HEK293 (cell line): ENCODE measurements around the gene CEP112.

Experiments
- CTCF ChIA-PET: fragments of 350-600 bp; formaldehyde crosslinking; extraction: SDS; loops from one replicate; lab custom pipeline; 2021; ENCODE audit warnings: antibody characterized with exemption; lab: Yijun Ruan, JAX
- POLR2A ChIA-PET: fragments of 300-600 bp; formaldehyde crosslinking; extraction: SDS; loops from one replicate; lab custom pipeline; 2020; ENCODE audit warnings: antibody characterized with exemption, inconsistent platforms; lab: Yijun Ruan, JAX
- H3K27ac ChIP-seq: fragments of 200-500 bp; sonication (Bioruptor generic); 2 replicates; pipeline ENCODE4 v1.5.1; 2014; ENCODE audit warnings: low read depth, low read length, control low read depth, inconsistent platforms; ENCODE audit errors: extremely low read depth
- H3K36me3 ChIP-seq, 2 experiments: fragments of 200-500 bp in 1 of 2; sonication (Bioruptor generic) in 1 of 2; 1 replicate in 1 of 2; 2 replicates in 1 of 2; pipeline ENCODE4 v1.5.1; 2014 to 2017; ENCODE audit warnings: inconsistent platforms in 2 of 2, low read length in 2 of 2; ENCODE audit not compliant: control insufficient read depth in 2 of 2, insufficient read depth in 1 of 2
- H3K4me1 ChIP-seq: fragments of 200-500 bp; sonication (Bioruptor generic); 2 replicates; pipeline ENCODE4 v1.5.1; 2014; ENCODE audit warnings: mild to moderate bottlenecking, low read length, inconsistent platforms; ENCODE audit not compliant: control insufficient read depth, insufficient read depth
- H3K4me3 ChIP-seq: 2 replicates; pipeline ENCODE4 v1.5.1; 2011; ENCODE audit warnings: low read depth, mild to moderate bottlenecking, control low read depth, low read length, moderate library complexity
- H3K9me3 ChIP-seq: fragments of 200-500 bp; sonication (Bioruptor generic); 2 replicates; pipeline ENCODE4 v1.5.1; 2014; ENCODE audit warnings: low read depth, low read length, inconsistent platforms; ENCODE audit not compliant: control insufficient read depth, insufficient read depth
- EGR2 ChIP-seq: fragments of 450-650 bp; formaldehyde crosslinking; IDR thresholded peaks from 2 replicates; pipeline ENCODE4 v1.5.1; 2016; ENCODE audit warnings: low read depth, missing biosample characterization, missing genetic modification characterization
- GLIS1 ChIP-seq: fragments of 450-650 bp; formaldehyde crosslinking; IDR thresholded peaks from 2 replicates; pipeline ENCODE4 v1.5.1; 2016; ENCODE audit warnings: missing biosample characterization, missing genetic modification characterization
- OSR2 ChIP-seq: fragments of 450-650 bp; formaldehyde crosslinking; IDR thresholded peaks from 2 replicates; pipeline ENCODE4 v1.5.1; 2016; ENCODE audit warnings: missing biosample characterization, missing genetic modification characterization
- SALL2 ChIP-seq: fragments of 450-650 bp; formaldehyde crosslinking; IDR thresholded peaks from 2 replicates; pipeline ENCODE4 v1.5.0; 2017; ENCODE audit warnings: missing biosample characterization, mild to moderate bottlenecking, missing genetic modification characterization, borderline replicate concordance
- SCRT1 ChIP-seq: fragments of 450-650 bp; formaldehyde crosslinking; IDR thresholded peaks from 2 replicates; pipeline ENCODE4 v1.5.1; 2016; ENCODE audit warnings: missing biosample characterization, missing genetic modification characterization, borderline replicate concordance
- WT1 ChIP-seq: fragments of 450-650 bp; formaldehyde crosslinking; IDR thresholded peaks from 2 replicates; pipeline ENCODE4 v1.5.1; 2016; ENCODE audit warnings: missing biosample characterization, missing genetic modification characterization
- ZBTB8A ChIP-seq: fragments of 450-650 bp; formaldehyde crosslinking; IDR thresholded peaks from 2 replicates; pipeline ENCODE4 v1.5.1; 2016; ENCODE audit warnings: missing biosample characterization, missing genetic modification characterization
- ZFHX2 ChIP-seq: fragments of 450-650 bp; formaldehyde crosslinking; conservative IDR thresholded peaks from 2 replicates; pipeline ENCODE4 v1.5.1; 2016; ENCODE audit warnings: missing biosample characterization, missing genetic modification characterization
- ZIC2 ChIP-seq: fragments of 450-650 bp; formaldehyde crosslinking; IDR thresholded peaks from 2 replicates; pipeline ENCODE4 v1.5.1; 2016; ENCODE audit warnings: missing biosample characterization, missing genetic modification characterization
- ZNF133 ChIP-seq: fragments of 450-650 bp; formaldehyde crosslinking; IDR thresholded peaks from 2 replicates; pipeline ENCODE4 v1.5.1; 2016; ENCODE audit warnings: missing biosample characterization, missing genetic modification characterization
- ZNF341 ChIP-seq: fragments of 450-650 bp; formaldehyde crosslinking; IDR thresholded peaks from 2 replicates; pipeline ENCODE4; 2016; ENCODE audit warnings: low read depth, missing biosample characterization, missing genetic modification characterization
- ZNF48 ChIP-seq: fragments of 450-650 bp; formaldehyde crosslinking; IDR thresholded peaks from 2 replicates; pipeline ENCODE4 v1.5.1; 2016; ENCODE audit warnings: missing biosample characterization, missing genetic modification characterization
- ZNF558 ChIP-seq: fragments of 450-650 bp; formaldehyde crosslinking; IDR thresholded peaks from 2 replicates; pipeline ENCODE4 v1.5.1; 2016; ENCODE audit warnings: missing biosample characterization, missing genetic modification characterization
- ZNF600 ChIP-seq: fragments of 450-650 bp; formaldehyde crosslinking; IDR thresholded peaks from 2 replicates; pipeline ENCODE4 v1.5.1; 2016; ENCODE audit warnings: missing biosample characterization, missing genetic modification characterization
- ZNF660 ChIP-seq: fragments of 450-650 bp; IDR thresholded peaks from 2 replicates; pipeline ENCODE4 v1.5.1; 2018; ENCODE audit warnings: missing biosample characterization, mild to moderate bottlenecking, missing genetic modification characterization
- TF ChIP-seq, protein P1 (sequence below): fragments of 450-650 bp; formaldehyde crosslinking; IDR thresholded peaks from 2 replicates; pipeline ENCODE4 v1.5.1; 2017; ENCODE audit warnings: missing biosample characterization, missing genetic modification characterization
- TF ChIP-seq, protein P2 (sequence below): fragments of 450-650 bp; formaldehyde crosslinking; IDR thresholded peaks from 2 replicates; pipeline ENCODE4 v1.5.1; 2016; ENCODE audit warnings: missing biosample characterization, missing genetic modification characterization

Gene CEP112

GRCh38 chr17:65587534-65588180 lies 604.3 kb downstream of the CEP112 start:
- CTCF ChIA-PET, result interaction anchor here (0.7 to 1.6 kb wide), 3 partner anchors 35 to 1106 kb away, joined by 3 to 5 read pairs (median 3); no protein-coding TSS in a partner anchor
- H3K9me3 ChIP-seq, result no peaks in the 10 kb centered on the region
- no peak overlapping the region for H3K4me3 ChIP-seq
- H3K27ac ChIP-seq, result no peak overlapping the region
- POLR2A ChIA-PET, result no interaction called here
- no peak for TF ChIP-seq ZNF133 (tag by site-specific recombination)
- H3K36me3 ChIP-seq, result no peaks in the 10 kb centered on the region
- peaks cover 7% of the 10 kb centered on the region; the same call in 1 of the 2 replicates for H3K4me1 ChIP-seq

- no peak for TF ChIP-seq ZNF558 (tag by site-specific recombination)
- no peak for TF ChIP-seq ZNF660 (tag by site-specific recombination)
- TF ChIP-seq, protein P1, sequence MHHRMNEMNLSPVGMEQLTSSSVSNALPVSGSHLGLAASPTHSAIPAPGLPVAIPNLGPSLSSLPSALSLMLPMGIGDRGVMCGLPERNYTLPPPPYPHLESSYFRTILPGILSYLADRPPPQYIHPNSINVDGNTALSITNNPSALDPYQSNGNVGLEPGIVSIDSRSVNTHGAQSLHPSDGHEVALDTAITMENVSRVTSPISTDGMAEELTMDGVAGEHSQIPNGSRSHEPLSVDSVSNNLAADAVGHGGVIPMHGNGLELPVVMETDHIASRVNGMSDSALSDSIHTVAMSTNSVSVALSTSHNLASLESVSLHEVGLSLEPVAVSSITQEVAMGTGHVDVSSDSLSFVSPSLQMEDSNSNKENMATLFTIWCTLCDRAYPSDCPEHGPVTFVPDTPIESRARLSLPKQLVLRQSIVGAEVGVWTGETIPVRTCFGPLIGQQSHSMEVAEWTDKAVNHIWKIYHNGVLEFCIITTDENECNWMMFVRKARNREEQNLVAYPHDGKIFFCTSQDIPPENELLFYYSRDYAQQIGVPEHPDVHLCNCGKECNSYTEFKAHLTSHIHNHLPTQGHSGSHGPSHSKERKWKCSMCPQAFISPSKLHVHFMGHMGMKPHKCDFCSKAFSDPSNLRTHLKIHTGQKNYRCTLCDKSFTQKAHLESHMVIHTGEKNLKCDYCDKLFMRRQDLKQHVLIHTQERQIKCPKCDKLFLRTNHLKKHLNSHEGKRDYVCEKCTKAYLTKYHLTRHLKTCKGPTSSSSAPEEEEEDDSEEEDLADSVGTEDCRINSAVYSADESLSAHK (tag by site-specific recombination), result 0 out of 2 replicates have a peak, but pooled peaks have one; percentile 66
- TF ChIP-seq SCRT1 (tag by site-specific recombination), result no peak
- TF ChIP-seq ZNF600 (tag by site-specific recombination), result peak; percentile 54; the same call in 1 of the 2 replicates
- peak; percentile 62 for TF ChIP-seq ZNF341 (tag by site-specific recombination)
- 0 out of 2 replicates have a peak, but pooled peaks have one; percentile 45 for TF ChIP-seq WT1 (tag by site-specific recombination)
- no peak for TF ChIP-seq ZNF48 (tag by site-specific recombination)
- TF ChIP-seq ZBTB8A (tag by site-specific recombination), result peak; percentile 50; the same call in 1 of the 2 replicates
- TF ChIP-seq, protein P2, sequence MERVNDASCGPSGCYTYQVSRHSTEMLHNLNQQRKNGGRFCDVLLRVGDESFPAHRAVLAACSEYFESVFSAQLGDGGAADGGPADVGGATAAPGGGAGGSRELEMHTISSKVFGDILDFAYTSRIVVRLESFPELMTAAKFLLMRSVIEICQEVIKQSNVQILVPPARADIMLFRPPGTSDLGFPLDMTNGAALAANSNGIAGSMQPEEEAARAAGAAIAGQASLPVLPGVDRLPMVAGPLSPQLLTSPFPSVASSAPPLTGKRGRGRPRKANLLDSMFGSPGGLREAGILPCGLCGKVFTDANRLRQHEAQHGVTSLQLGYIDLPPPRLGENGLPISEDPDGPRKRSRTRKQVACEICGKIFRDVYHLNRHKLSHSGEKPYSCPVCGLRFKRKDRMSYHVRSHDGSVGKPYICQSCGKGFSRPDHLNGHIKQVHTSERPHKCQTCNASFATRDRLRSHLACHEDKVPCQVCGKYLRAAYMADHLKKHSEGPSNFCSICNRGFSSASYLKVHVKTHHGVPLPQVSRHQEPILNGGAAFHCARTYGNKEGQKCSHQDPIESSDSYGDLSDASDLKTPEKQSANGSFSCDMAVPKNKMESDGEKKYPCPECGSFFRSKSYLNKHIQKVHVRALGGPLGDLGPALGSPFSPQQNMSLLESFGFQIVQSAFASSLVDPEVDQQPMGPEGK (tag by site-specific recombination), result peak; percentile 28; the same call in 1 of the 2 replicates
- peak; percentile 60 for TF ChIP-seq ZFHX2
- peak; percentile 51 for TF ChIP-seq OSR2 (tag by site-specific recombination)
- TF ChIP-seq GLIS1 (tag by site-specific recombination), result peak; percentile 35; the same call in 1 of the 2 replicates
- TF ChIP-seq ZIC2 (tag by site-specific recombination), result peak; percentile 97
- TF ChIP-seq EGR2 (tag by site-specific recombination), result peak; percentile 58
- no peak for TF ChIP-seq SALL2 (tag by site-specific recombination)
- TF ChIP-seq, all 188 proteins: peak for 11
- no peak overlapping the region for H3K27ac ChIP-seq
- no peaks in the 10 kb centered on the region for H3K9me3 ChIP-seq
- peaks cover 7% of the 10 kb centered on the region; the same call in 1 of the 2 replicates for H3K4me1 ChIP-seq
- no peak overlapping the region for H3K4me3 ChIP-seq
- no peaks in the 10 kb centered on the region for H3K36me3 ChIP-seq
- ChIA-PET POLR2A (no interaction called here), CTCF (interaction anchor here (1.0 to 1.6 kb wide), 3 partner anchors 31 to 355 kb away, joined by 3 to 5 read pairs (median 4); no protein-coding TSS in a partner anchor)
Measured at GRCh38 chr17:65586899-65587298, 605.0 kb downstream of the CEP112 start.
